Activated CD4-positive, alpha-beta T cell treated with anti-CD3 and anti-CD28 coated beads for 24 hours (primary cell): ENCODE measurements around the gene SORT1.
"Not testable (repeated sequence)": the region's sequence is repeated elsewhere in the genome, so short reads cannot be mapped to it uniquely, and the experiment has no call there.

Source experiments
- DNase-seq, 2 donors: peaks; one replicate each; pipeline ENCODE4 v3.0.0-alpha.2; 2020; ENCODE audit warnings: low read depth in 2 of 2

SORT1 gene

GRCh38 chr1:109341944-109342930 lies 55.5 kb downstream of the SORT1 start:
- DNase-seq: no peak

- DNase-seq: no peak
Observed at GRCh38 chr1:109338608-109339007, 59.1 kb downstream of the SORT1 start.

DNA sequence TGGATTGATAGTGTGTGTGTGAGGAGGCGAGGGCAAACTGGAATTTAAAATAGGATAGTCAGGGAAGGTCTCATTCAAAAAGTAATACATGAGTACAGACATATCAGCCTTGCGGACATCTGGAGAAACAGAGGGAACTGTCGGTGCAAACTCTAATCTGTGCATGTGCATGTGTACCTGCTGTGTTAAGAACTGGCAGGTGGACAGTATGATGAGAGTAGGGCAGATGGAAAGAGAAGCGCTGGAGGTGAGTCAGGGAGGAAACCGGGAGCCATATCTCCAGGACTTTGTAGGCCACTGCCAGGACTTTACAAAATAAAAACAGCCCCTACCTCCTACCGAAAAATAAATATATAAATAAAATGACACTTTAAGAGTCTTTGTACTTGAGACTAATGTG lies 59.6 kb downstream of the SORT1 start:
- no peak for DNase-seq

- DNase-seq: no peak
Observed at GRCh38 chr1:109335091-109335490, 62.6 kb downstream of the SORT1 start.

- DNase-seq: no peak
Observed at GRCh38 chr1:109331113-109331512, 66.6 kb downstream of the SORT1 start.

- no peak for DNase-seq
Observed at GRCh38 chr1:109327285-109327684, 70.4 kb downstream of the SORT1 start.

DNA sequence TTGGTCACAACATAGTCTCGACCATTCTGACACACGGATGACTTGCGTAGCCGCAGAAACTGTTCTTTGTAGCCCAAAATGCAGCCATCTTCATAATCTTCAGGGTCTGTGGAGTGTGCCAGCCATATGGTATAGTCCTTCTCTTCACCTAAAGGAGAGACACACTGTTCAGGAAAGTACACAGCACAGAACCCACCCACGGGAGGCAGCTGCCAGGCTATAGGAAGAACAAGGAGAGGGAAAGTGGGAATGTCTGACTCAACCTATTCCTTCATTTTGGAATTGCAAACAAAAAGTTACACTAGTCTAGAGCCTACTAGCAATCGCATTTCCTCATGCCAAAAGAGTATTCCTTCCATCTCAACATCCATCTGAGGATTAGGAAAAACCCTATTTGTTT lies 74.7 kb downstream of the SORT1 start:
- no peak for DNase-seq

- DNase-seq: no peak
Observed at GRCh38 chr1:109319114-109319513, 78.6 kb downstream of the SORT1 start.

DNA sequence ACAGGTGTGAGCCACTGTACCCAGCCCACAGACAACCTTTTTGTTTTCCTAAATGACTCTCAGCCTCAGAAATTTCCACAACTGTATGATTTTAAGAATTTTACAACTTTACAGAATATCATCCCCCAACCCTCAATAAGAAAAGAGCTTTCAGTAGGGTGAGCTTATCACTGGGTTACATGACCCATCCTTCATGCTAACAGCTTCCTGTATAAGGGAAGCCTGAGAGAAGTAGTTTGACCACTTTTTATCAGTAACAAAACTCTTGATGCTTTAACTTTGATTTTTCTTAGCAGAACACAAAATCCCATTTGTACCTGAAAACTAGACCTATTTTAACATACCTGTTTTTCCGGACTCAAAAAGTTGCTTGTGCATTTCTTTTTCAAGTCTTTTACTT lies 81.2 kb downstream of the SORT1 start:
- no peak for DNase-seq

DNA sequence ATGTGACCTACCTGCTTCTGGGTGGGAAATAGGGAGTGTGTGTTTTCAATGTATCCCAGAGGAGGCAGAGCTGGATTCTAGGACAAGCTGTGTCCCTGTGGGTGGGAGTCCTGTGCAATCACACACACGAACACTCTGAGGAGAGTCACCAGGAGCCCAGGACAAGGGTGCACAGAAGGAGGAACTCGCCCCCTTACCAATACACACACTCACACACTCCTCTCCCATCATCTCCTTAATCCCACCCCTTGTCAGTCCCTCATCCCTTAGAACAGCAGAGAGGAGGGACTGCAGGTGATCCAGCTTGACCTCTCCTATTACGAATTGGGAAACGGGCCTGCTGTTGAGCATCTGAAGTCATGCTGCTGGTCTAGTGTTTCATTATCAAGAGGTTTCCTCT lies 82.4 kb downstream of the SORT1 start:
- DNase-seq: no peak

DNA sequence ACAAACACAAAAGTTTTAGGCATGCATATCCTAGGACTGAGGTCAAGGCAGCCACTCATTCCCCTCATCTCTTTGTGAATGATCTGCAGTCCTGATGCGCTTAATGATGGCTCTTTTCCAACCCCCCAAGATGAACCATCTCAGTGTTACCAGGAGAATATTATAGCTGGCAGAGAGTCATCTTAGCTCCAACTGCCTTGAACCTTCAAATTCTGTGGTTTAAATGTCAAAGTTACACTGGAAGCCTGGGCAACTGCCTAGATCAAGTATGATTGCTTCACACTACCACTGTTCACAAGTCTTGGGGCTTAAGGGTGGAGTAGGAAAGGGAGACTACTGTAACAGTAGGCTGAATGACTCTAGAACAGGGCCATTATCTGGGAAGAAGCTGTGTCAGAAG lies 82.9 kb downstream of the SORT1 start:
- DNase-seq: no peak

- no peak for DNase-seq
Observed at GRCh38 chr1:109312978-109313775, 84.5 kb downstream of the SORT1 start.

GRCh38 chr1:109312246-109312645 lies 85.5 kb downstream of the SORT1 start:
- DNase-seq: no peak

DNA sequence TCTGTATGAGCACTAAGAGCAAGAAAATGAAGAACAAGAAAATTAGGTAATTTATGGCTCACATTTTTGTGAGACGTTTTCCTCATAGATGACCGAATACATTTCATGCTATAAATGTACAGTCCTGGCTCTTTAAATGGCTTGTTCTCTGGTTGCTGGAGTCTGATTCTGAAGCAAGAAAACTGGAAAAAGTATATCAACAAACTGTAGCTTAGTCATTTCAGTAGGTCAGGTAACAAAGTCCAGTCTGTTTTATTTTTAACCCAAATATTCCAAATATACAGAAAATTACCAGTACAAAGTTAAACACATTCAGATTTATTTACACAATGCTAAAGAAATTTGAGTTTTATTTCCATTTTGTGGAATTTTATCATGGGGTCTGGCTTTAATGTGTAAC lies 88.4 kb downstream of the SORT1 start:
- no peak for DNase-seq

GRCh38 chr1:109307274-109308021 lies 90.3 kb downstream of the SORT1 start:
- DNase-seq: no peak

- no peak for DNase-seq
Observed at GRCh38 chr1:109306832-109307273, 90.9 kb downstream of the SORT1 start, which contains the start of gene MYBPHL. MYBPHL (minus strand) TSS chr1:109307011; CDS start chr1:109306991, 20 bp downstream.

DNA sequence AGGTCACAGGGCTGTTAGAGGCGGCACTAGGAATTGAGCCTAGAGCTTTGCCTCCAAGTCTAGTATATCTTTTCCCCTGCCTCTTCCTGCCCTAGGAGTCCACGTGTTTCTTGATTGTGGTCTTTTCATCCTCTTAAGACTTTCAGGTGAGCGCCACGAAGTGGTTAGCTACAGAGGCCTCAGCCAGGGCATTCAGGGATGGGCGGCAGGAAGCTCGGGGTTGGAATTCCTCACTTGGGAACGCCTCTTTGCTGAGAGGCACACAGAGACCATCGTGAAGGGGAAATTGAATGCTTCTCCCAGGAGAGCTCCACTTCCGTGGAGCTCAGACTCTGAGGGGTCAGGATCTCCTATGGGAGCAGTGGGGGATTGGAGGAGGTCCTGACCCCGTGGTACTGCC lies 91.7 kb downstream of the SORT1 start:
- DNase-seq: not testable (repeated sequence)

DNA sequence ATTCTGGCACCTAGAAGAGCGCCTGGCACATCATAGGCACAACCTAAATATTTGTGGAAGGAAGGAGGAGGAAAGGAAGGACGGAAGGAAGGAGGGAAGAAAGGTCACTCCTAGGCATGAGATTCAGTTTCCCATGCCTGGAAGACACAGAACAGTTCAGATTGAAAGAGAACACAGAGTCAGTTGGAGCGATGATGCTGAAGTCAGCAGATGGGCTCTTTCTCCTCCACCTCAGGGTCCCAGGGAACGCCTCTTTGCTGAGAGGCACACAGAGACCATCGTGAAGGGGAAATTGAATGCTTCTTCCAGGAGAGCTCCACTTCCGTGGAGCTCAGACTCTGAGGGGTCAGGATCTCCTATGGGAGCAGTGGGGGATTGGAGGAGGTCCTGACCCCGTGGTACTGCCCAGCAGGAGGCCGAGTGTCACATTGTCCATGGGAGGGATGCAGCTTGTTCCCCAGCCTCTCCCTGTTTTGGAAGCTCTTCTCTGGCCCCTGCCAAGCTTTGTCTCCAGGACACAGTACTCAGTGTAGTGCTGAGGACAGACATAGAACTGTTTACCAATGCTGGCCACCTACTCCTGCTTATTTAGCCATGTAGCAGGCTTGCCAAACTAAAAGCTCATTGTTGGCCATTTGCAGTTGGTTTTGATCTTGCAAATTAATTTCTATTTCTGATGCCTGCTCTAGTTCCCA lies 93.3 kb downstream of the SORT1 start:
- no peak for DNase-seq

DNA sequence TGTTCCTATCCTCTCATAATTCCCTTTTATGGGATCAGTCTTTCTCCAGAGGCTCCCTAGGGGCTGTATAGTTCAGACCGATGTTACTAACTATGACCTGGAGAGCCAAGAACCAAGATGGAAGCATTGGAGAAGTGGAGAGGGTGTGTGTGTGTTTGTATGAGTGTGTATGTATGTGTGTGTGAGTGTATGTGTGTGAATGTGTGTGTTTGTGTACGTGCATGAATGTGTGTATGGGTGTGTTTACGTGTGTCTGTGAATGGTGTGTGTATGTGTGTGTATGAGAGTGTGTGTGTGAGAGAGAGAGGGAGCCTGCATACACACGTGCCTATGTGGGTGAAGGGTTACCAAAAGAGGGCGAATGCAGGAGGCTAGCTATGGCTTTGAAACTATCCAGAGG lies 95.8 kb downstream of the SORT1 start:
- DNase-seq: no peak

- DNase-seq: no peak
Observed at GRCh38 chr1:109300650-109301151, 97.0 kb downstream of the SORT1 start.
